HepG2 (cell line): ENCODE data around the gene EPHX1. TPM values are rescaled to one million over a fixed set of nuclear protein-coding genes. Genes with fewer than 3 reads are reported as not detected.

Source experiments
- ATF6 ChIP-seq: sonication (generic); formaldehyde crosslinking; conservative IDR thresholded peaks from 2 replicates; pipeline ENCODE4 v1.4.0; 2020; ENCODE audit warnings: missing genetic modification reagents
- MBD4 ChIP-seq: IDR thresholded peaks from 2 replicates; pipeline ENCODE4 v1.6.1; 2012; ENCODE audit warnings: low read length, inconsistent platforms, borderline replicate concordance
- PHF20 ChIP-seq: sonication (generic); formaldehyde crosslinking; IDR thresholded peaks from 2 replicates; pipeline ENCODE4 v1.5.0; 2020; ENCODE audit warnings: mild to moderate bottlenecking, missing genetic modification reagents
- RBM22 ChIP-seq: fragments of 200-400 bp; formaldehyde crosslinking; optimal IDR thresholded peaks from 2 replicates; pipeline ENCODE3; 2017; ENCODE audit warnings: mild to moderate bottlenecking, low read length, moderate library complexity
- RELA ChIP-seq: sonication (generic); formaldehyde crosslinking; IDR thresholded peaks from 2 replicates; pipeline ENCODE4 v1.4.0; 2020; ENCODE audit warnings: missing genetic modification reagents
- RFX1 ChIP-seq: fragments of 450-650 bp; IDR thresholded peaks from 2 replicates; pipeline ENCODE4 v1.6.1; 2017
- ZFP91 ChIP-seq: sonication (generic); formaldehyde crosslinking; IDR thresholded peaks from 2 replicates; pipeline ENCODE4 v1.9.0; 2022; ENCODE audit warnings: missing genetic modification reagents, mild to moderate bottlenecking, borderline replicate concordance
- ZMAT3 ChIP-seq: sonication (generic); formaldehyde crosslinking; conservative IDR thresholded peaks from 2 replicates; pipeline ENCODE4 v1.7.0; 2021; ENCODE audit warnings: missing genetic modification reagents
- ZMAT5 ChIP-seq: sonication (generic); formaldehyde crosslinking; IDR thresholded peaks from 2 replicates; pipeline ENCODE4 v1.5.0; 2020; ENCODE audit warnings: mild to moderate bottlenecking, low read depth, missing genetic modification reagents, borderline replicate concordance
- ZNF138 ChIP-seq: sonication (generic); formaldehyde crosslinking; IDR thresholded peaks from 2 replicates; pipeline ENCODE4 v1.5.0; 2020; ENCODE audit warnings: mild to moderate bottlenecking, low read depth, missing genetic modification reagents
- ZNF552 ChIP-seq: sonication (generic); formaldehyde crosslinking; IDR thresholded peaks from 2 replicates; pipeline ENCODE4 v1.9.0; 2022; ENCODE audit warnings: missing genetic modification reagents, mild to moderate bottlenecking, borderline replicate concordance
- ZNF616 ChIP-seq: sonication (generic); formaldehyde crosslinking; IDR thresholded peaks from 2 replicates; pipeline ENCODE4 v1.5.0; 2020; ENCODE audit warnings: low read depth, mild to moderate bottlenecking, missing genetic modification reagents
- polyA plus RNA-seq, 8 experiments: library from polyadenylated mRNA; depleted of rRNA in 3 of 8; stranded (reverse) in 7 of 8; unstranded in 1 of 8; fragments of >200 nt; fragmentation: Illumina TruSeq in 4 of 8; extraction: Trizol in 4 of 8; gene quantifications; 2 replicates each; pipeline versions ENCODE4 v1.2.1 to v1.2.3, GENCODE V29; 2011 to 2016; ENCODE audit warnings: low read depth in 4 of 8, missing spikeins in 1 of 8, mixed read lengths in 1 of 8; ENCODE audit not compliant: insufficient read depth in 1 of 8
- total RNA-seq, 5 experiments: library from RNA; depleted of rRNA; stranded (reverse); fragments of >200 nt; fragmentation: Illumina TruSeq; extraction: Trizol; gene quantifications; 2 replicates each; pipeline ENCODE4 v1.2.3, GENCODE V29; 2016; ENCODE audit warnings: low read depth in 1 of 5
- TF ChIP-seq, protein P1 (sequence below): sonication (generic); formaldehyde crosslinking; IDR thresholded peaks from 2 replicates; pipeline ENCODE4 v1.4.0; 2020; ENCODE audit warnings: mild to moderate bottlenecking, missing genetic modification reagents
- TF ChIP-seq, protein P2 (sequence below): sonication (generic); formaldehyde crosslinking; IDR thresholded peaks from 2 replicates; pipeline ENCODE4 v1.5.1; 2020; ENCODE audit warnings: mild to moderate bottlenecking, missing genetic modification reagents, moderate library complexity
- TF ChIP-seq, protein P3 (sequence below): sonication (generic); formaldehyde crosslinking; IDR thresholded peaks from 2 replicates; pipeline ENCODE4 v1.5.0; 2020; ENCODE audit warnings: mild to moderate bottlenecking, missing genetic modification reagents, borderline replicate concordance

Gene EPHX1
- total and polyA plus RNA-seq, 2 of the 13 experiments (the other 11 are each of a cell fraction or from before 2014, with no cell fraction given), result 27.7 to 36.5 TPM

- TF ChIP-seq ZFP91 (CRISPR knock-in tag) (no peak), RFX1 (no peak), ZNF138 (CRISPR knock-in tag) (no peak), PHF20 (CRISPR knock-in tag) (no peak), RELA (CRISPR knock-in tag) (no peak), ZNF552 (no peak), MBD4 (no peak), ZMAT3 (CRISPR knock-in tag) (no peak), RBM22 (peak; percentile 36), ZMAT5 (no peak), ZNF616 (no peak), ATF6 (CRISPR knock-in tag) (no peak)
- TF ChIP-seq, protein P1, sequence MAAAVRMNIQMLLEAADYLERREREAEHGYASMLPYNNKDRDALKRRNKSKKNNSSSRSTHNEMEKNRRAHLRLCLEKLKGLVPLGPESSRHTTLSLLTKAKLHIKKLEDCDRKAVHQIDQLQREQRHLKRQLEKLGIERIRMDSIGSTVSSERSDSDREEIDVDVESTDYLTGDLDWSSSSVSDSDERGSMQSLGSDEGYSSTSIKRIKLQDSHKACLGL (CRISPR knock-in tag), result no peak
- TF ChIP-seq, protein P2, sequence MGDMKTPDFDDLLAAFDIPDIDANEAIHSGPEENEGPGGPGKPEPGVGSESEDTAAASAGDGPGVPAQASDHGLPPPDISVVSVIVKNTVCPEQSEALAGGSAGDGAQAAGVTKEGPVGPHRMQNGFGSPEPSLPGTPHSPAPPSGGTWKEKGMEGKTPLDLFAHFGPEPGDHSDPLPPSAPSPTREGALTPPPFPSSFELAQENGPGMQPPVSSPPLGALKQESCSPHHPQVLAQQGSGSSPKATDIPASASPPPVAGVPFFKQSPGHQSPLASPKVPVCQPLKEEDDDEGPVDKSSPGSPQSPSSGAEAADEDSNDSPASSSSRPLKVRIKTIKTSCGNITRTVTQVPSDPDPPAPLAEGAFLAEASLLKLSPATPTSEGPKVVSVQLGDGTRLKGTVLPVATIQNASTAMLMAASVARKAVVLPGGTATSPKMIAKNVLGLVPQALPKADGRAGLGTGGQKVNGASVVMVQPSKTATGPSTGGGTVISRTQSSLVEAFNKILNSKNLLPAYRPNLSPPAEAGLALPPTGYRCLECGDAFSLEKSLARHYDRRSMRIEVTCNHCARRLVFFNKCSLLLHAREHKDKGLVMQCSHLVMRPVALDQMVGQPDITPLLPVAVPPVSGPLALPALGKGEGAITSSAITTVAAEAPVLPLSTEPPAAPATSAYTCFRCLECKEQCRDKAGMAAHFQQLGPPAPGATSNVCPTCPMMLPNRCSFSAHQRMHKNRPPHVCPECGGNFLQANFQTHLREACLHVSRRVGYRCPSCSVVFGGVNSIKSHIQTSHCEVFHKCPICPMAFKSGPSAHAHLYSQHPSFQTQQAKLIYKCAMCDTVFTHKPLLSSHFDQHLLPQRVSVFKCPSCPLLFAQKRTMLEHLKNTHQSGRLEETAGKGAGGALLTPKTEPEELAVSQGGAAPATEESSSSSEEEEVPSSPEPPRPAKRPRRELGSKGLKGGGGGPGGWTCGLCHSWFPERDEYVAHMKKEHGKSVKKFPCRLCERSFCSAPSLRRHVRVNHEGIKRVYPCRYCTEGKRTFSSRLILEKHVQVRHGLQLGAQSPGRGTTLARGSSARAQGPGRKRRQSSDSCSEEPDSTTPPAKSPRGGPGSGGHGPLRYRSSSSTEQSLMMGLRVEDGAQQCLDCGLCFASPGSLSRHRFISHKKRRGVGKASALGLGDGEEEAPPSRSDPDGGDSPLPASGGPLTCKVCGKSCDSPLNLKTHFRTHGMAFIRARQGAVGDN, result peak; percentile 11; the same call in 1 of the 2 replicates
- TF ChIP-seq, protein P3, sequence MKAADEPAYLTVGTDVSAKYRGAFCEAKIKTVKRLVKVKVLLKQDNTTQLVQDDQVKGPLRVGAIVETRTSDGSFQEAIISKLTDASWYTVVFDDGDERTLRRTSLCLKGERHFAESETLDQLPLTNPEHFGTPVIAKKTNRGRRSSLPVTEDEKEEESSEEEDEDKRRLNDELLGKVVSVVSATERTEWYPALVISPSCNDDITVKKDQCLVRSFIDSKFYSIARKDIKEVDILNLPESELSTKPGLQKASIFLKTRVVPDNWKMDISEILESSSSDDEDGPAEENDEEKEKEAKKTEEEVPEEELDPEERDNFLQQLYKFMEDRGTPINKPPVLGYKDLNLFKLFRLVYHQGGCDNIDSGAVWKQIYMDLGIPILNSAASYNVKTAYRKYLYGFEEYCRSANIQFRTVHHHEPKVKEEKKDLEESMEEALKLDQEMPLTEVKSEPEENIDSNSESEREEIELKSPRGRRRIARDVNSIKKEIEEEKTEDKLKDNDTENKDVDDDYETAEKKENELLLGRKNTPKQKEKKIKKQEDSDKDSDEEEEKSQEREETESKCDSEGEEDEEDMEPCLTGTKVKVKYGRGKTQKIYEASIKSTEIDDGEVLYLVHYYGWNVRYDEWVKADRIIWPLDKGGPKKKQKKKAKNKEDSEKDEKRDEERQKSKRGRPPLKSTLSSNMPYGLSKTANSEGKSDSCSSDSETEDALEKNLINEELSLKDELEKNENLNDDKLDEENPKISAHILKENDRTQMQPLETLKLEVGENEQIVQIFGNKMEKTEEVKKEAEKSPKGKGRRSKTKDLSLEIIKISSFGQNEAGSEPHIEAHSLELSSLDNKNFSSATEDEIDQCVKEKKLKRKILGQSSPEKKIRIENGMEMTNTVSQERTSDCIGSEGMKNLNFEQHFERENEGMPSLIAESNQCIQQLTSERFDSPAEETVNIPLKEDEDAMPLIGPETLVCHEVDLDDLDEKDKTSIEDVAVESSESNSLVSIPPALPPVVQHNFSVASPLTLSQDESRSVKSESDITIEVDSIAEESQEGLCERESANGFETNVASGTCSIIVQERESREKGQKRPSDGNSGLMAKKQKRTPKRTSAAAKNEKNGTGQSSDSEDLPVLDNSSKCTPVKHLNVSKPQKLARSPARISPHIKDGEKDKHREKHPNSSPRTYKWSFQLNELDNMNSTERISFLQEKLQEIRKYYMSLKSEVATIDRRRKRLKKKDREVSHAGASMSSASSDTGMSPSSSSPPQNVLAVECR, result no peak
These were observed 34.5 kb downstream of the EPHX1 start (continued) for GRCh38 chr1:225844236-225845061.
